Thyroid gland (tissue), 4 donors: ENCODE results near the gene ALOX15B.

ENCODE experiments used
- POLR2A ChIP-seq, 2 donors: fragments of 450-650 bp; IDR thresholded peaks; one replicate each; pipeline ENCODE4 v1.6.1; 2017; ENCODE audit warnings: antibody characterized with exemption in 2 of 2, mild to moderate bottlenecking in 2 of 2, moderate library complexity in 1 of 2
- TF ChIP-seq, protein P1 (sequence below), 6 experiments: fragments of 200-600 bp in 3 of 6; fragments of 450-650 bp in 3 of 6; sonication (generic) in 3 of 6; IDR thresholded peaks; one replicate each; pipeline ENCODE4 v1.5.1; 2016 to 2019; ENCODE audit warnings: antibody characterized with exemption in 6 of 6, mild to moderate bottlenecking in 2 of 6, inconsistent platforms in 1 of 6, moderate library complexity in 1 of 6

DNA sequence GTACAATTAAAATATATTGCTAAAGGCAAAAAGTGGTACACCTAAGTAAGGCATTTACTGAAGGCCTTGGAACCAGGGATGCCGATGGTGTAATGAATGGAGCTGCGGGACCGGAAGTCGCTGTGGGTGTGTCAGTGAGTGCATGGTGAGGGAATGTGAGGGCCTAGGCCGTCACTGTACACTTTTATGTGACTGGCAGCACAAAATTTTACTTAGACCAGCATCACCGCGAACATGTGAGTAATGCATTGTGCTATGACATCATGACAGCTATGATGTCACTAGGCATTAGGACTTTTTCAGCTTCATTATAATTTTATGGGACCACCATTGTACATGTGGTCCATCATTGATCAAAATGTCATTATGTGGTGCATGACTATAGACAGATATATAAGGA lies 14.7 kb downstream of the ALOX15B start:
- TF ChIP-seq, protein P1, sequence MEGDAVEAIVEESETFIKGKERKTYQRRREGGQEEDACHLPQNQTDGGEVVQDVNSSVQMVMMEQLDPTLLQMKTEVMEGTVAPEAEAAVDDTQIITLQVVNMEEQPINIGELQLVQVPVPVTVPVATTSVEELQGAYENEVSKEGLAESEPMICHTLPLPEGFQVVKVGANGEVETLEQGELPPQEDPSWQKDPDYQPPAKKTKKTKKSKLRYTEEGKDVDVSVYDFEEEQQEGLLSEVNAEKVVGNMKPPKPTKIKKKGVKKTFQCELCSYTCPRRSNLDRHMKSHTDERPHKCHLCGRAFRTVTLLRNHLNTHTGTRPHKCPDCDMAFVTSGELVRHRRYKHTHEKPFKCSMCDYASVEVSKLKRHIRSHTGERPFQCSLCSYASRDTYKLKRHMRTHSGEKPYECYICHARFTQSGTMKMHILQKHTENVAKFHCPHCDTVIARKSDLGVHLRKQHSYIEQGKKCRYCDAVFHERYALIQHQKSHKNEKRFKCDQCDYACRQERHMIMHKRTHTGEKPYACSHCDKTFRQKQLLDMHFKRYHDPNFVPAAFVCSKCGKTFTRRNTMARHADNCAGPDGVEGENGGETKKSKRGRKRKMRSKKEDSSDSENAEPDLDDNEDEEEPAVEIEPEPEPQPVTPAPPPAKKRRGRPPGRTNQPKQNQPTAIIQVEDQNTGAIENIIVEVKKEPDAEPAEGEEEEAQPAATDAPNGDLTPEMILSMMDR (IDR thresholded peaks at IDR 0.05): no peak
- TF ChIP-seq POLR2A (IDR thresholded peaks at IDR 0.05): no peak
